Mesendoderm (in vitro differentiated cells): Measurements from ENCODE around the gene MREG.

ENCODE experiments used
- DNase-seq: peaks from one replicate; pipeline ENCODE4 v3.0.0; 2013
- H2AK5ac ChIP-seq: 2 replicates; pipeline ENCODE4 v1.6.1; 2013; ENCODE audit warnings: low read length, inconsistent platforms
- H2BK120ac ChIP-seq: 2 replicates; pipeline ENCODE4 v1.6.1; 2013; ENCODE audit warnings: low read depth, mild to moderate bottlenecking, low read length, moderate library complexity, mixed read lengths
- H2BK15ac ChIP-seq: replicated peaks from 2 replicates; pipeline ENCODE4 v1.6.1; 2013; ENCODE audit warnings: low read depth, mild to moderate bottlenecking, moderate library complexity
- H2BK5ac ChIP-seq: 2 replicates; pipeline ENCODE4 v1.6.1; 2013; ENCODE audit warnings: low read length, inconsistent platforms
- H3K18ac ChIP-seq: 2 replicates; pipeline ENCODE4 v1.6.1; 2013; ENCODE audit warnings: mild to moderate bottlenecking, low read length, mixed read lengths
- H3K23ac ChIP-seq: one replicate; pipeline ENCODE4 v1.6.1; 2013; ENCODE audit warnings: low read length
- H3K27ac ChIP-seq: 2 replicates; pipeline ENCODE4 v1.5.1; 2013; ENCODE audit warnings: low read depth, mild to moderate bottlenecking, inconsistent platforms, low read length, moderate library complexity
- H3K27me3 ChIP-seq: 2 replicates; pipeline ENCODE4 v1.6.1; 2013; ENCODE audit warnings: low read length, control low read depth, mild to moderate bottlenecking, inconsistent platforms; ENCODE audit not compliant: insufficient read depth, poor library complexity
- H3K36me3 ChIP-seq: 2 replicates; pipeline ENCODE4 v1.6.1; 2013; ENCODE audit warnings: low read length, inconsistent platforms; ENCODE audit not compliant: control insufficient read depth, insufficient read depth
- H3K4ac ChIP-seq: one replicate; pipeline ENCODE4 v1.6.1; 2013; ENCODE audit warnings: low read depth, mild to moderate bottlenecking, low read length, moderate library complexity
- H3K4me1 ChIP-seq: 2 replicates; pipeline ENCODE4 v1.6.1; 2013; ENCODE audit warnings: low read depth, low read length, inconsistent platforms; ENCODE audit not compliant: control insufficient read depth
- H3K4me2 ChIP-seq: 2 replicates; pipeline ENCODE4 v1.6.1; 2013; ENCODE audit warnings: low read length
- H3K4me3 ChIP-seq: 2 replicates; pipeline ENCODE4 v1.5.1; 2013; ENCODE audit warnings: mild to moderate bottlenecking, low read length
- H3K56ac ChIP-seq: one replicate; pipeline ENCODE4 v1.6.1; 2013; ENCODE audit warnings: low read length
- H3K79me1 ChIP-seq: 2 replicates; pipeline ENCODE4 v1.6.1; 2013; ENCODE audit warnings: low read length, inconsistent platforms
- H3K79me2 ChIP-seq: 2 replicates; pipeline ENCODE4 v1.6.1; 2013; ENCODE audit warnings: mild to moderate bottlenecking, low read length; ENCODE audit not compliant: control insufficient read depth, insufficient read depth
- H3K9ac ChIP-seq: 2 replicates; pipeline ENCODE4 v1.6.1; 2013; ENCODE audit warnings: low read length, inconsistent platforms
- H4K5ac ChIP-seq: one replicate; pipeline ENCODE4 v1.6.1; 2013; ENCODE audit warnings: low read length
- H4K8ac ChIP-seq: one replicate; pipeline ENCODE4 v1.6.1; 2013; ENCODE audit warnings: low read depth, mild to moderate bottlenecking, control low read depth, low read length, moderate library complexity
- WGBS: extraction: QIAGEN DNeasy Blood & Tissue Kit; methylation state at CpG from one replicate; pipeline ENCODE4 v1.1.7; 2013; ENCODE audit warnings: low lambda C conversion rate, missing lambda C conversion rate; ENCODE audit not compliant: insufficient coverage; ENCODE audit errors: extremely low coverage; 5-methylcytosine and 5-hydroxymethylcytosine counted together

The MREG gene

GRCh38 chr2:215914054-215914776 lies 99.1 kb downstream of the MREG start:
- Histone ChIP-seq H3K4me1 (peaks cover 2% of the 10 kb centered on the region), H3K79me1 (no peaks in the 10 kb centered on the region), H3K27me3 (no peaks in the 10 kb centered on the region), H4K5ac (no peak overlapping the region), H3K27ac (no peak overlapping the region), H2BK5ac (no peak overlapping the region), H3K9ac (no peak overlapping the region), H3K36me3 (no peaks in the 10 kb centered on the region), H3K4me2 (no peak overlapping the region), H3K4ac (no peak overlapping the region), H3K79me2 (no peaks in the 10 kb centered on the region), H2BK120ac (no peak overlapping the region), H4K8ac (no peak overlapping the region), H3K18ac (no peak overlapping the region), H3K56ac (no peak overlapping the region), H3K23ac (no peak overlapping the region), H2BK15ac (peak overlapping the region; percentile 41), H3K4me3 (no peak overlapping the region), H2AK5ac (no peak overlapping the region)
- WGBS = no CpG with 5 or more reads among the region's 3 CpGs
- no peak for DNase-seq

- Histone ChIP-seq H4K8ac (no peak overlapping the region), H4K5ac (no peak overlapping the region), H3K9ac (no peak overlapping the region), H3K27ac (no peak overlapping the region), H2BK120ac (no peak overlapping the region), H3K23ac (no peak overlapping the region), H3K79me1 (no peaks in the 10 kb centered on the region), H3K4me2 (no peak overlapping the region), H3K79me2 (no peaks in the 10 kb centered on the region), H3K27me3 (no peaks in the 10 kb centered on the region), H2BK15ac (no peak overlapping the region), H2BK5ac (no peak overlapping the region), H2AK5ac (no peak overlapping the region), H3K18ac (no peak overlapping the region), H3K4me1 (no peaks in the 10 kb centered on the region), H3K4ac (no peak overlapping the region), H3K56ac (no peak overlapping the region), H3K36me3 (no peaks in the 10 kb centered on the region), H3K4me3 (no peak overlapping the region)
- no CpG with 5 or more reads among the region's 6 CpGs for WGBS
- DNase-seq = no peak
Observed at GRCh38 chr2:215912299-215912842, 101.0 kb downstream of the MREG start.

- Histone ChIP-seq H3K18ac (no peak overlapping the region), H4K8ac (no peak overlapping the region), H3K79me1 (no peaks in the 10 kb centered on the region), H3K4me1 (peaks cover 6% of the 10 kb centered on the region), H2AK5ac (no peak overlapping the region), H3K4ac (no peak overlapping the region), H3K27me3 (no peaks in the 10 kb centered on the region), H3K9ac (no peak overlapping the region), H3K79me2 (no peaks in the 10 kb centered on the region), H4K5ac (no peak overlapping the region), H2BK15ac (no peak overlapping the region), H3K4me2 (no peak overlapping the region), H3K56ac (no peak overlapping the region), H3K27ac (no peak overlapping the region), H2BK5ac (no peak overlapping the region), H3K4me3 (no peak overlapping the region), H3K23ac (no peak overlapping the region), H3K36me3 (no peaks in the 10 kb centered on the region), H2BK120ac (no peak overlapping the region)
- DNase-seq = no peak
- no CpG with 5 or more reads among the region's 8 CpGs for WGBS
Observed at GRCh38 chr2:215911301-215912085, 101.9 kb downstream of the MREG start.

DNA sequence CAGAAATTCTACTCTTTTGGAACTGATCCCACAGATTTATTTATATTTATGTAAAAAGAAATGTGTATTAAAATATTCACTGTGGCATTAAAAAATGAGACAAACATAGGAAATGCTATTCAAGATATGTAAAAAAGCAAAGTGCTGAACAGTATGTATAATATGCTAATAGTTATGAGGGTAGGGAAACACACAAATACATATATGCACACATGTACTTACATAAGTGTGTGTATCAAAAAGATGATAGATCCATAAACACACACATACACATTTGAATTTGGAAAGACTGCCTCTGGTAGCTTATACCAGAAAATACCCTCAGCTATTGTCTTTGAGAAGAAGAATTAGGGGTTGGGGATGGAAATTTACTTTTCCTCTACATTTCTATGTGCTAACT lies 103.2 kb downstream of the MREG start:
- Histone ChIP-seq H3K79me1 (no peaks in the 10 kb centered on the region), H3K36me3 (no peaks in the 10 kb centered on the region), H3K9ac (no peak overlapping the region), H2AK5ac (no peak overlapping the region), H4K8ac (no peak overlapping the region), H3K27me3 (no peaks in the 10 kb centered on the region), H3K18ac (no peak overlapping the region), H2BK5ac (no peak overlapping the region), H3K23ac (no peak overlapping the region), H3K27ac (no peak overlapping the region), H3K4me1 (peaks cover 14% of the 10 kb centered on the region), H3K79me2 (no peaks in the 10 kb centered on the region), H3K4ac (no peak overlapping the region), H2BK15ac (no peak overlapping the region), H2BK120ac (no peak overlapping the region), H3K56ac (no peak overlapping the region), H3K4me2 (no peak overlapping the region), H4K5ac (no peak overlapping the region), H3K4me3 (no peak overlapping the region)
- DNase-seq = no peak

GRCh38 chr2:215907147-215907546 lies 106.2 kb downstream of the MREG start:
- no peak overlapping the region for H2AK5ac ChIP-seq
- H3K4me3 ChIP-seq = no peak overlapping the region
- no peaks in the 10 kb centered on the region for H3K79me2 ChIP-seq
- no peak overlapping the region for H2BK120ac ChIP-seq
- H3K56ac ChIP-seq = peak overlapping the region; percentile 10
- H4K5ac ChIP-seq = no peak overlapping the region
- WGBS = no CpG with 5 or more reads among the region's 9 CpGs
- DNase-seq = no peak
- H3K18ac ChIP-seq = no peak overlapping the region
- H2BK15ac ChIP-seq = no peak overlapping the region
- H3K27me3 ChIP-seq = no peaks in the 10 kb centered on the region
- H3K23ac ChIP-seq = no peak overlapping the region
- H3K36me3 ChIP-seq = no peaks in the 10 kb centered on the region
- no peak overlapping the region for H3K9ac ChIP-seq
- H3K27ac ChIP-seq = no peak overlapping the region
- peak overlapping the region; percentile 60 for H2BK5ac ChIP-seq
- H4K8ac ChIP-seq = no peak overlapping the region
- peaks cover 14% of the 10 kb centered on the region for H3K4me1 ChIP-seq
- H3K79me1 ChIP-seq = no peaks in the 10 kb centered on the region
- H3K4me2 ChIP-seq = no peak overlapping the region
- H3K4ac ChIP-seq = no peak overlapping the region
